HG03108 (cell line): ENCODE measurements around the gene EARS2.
A peak's percentile ranks its signal among the peaks of the same experiment; 100 is the strongest.
"Not testable (repeated sequence)": the region's sequence is repeated elsewhere in the genome, so short reads cannot be mapped to it uniquely, and the experiment has no call there.

ENCODE experiments used
- ATAC-seq: cut with Tn5 transposase; IDR thresholded peaks from one replicate; pipeline ENCODE4 v1.9.1; 2021; ENCODE audit warnings: moderate library complexity; ENCODE audit not compliant: unreplicated experiment

Gene EARS2

DNA sequence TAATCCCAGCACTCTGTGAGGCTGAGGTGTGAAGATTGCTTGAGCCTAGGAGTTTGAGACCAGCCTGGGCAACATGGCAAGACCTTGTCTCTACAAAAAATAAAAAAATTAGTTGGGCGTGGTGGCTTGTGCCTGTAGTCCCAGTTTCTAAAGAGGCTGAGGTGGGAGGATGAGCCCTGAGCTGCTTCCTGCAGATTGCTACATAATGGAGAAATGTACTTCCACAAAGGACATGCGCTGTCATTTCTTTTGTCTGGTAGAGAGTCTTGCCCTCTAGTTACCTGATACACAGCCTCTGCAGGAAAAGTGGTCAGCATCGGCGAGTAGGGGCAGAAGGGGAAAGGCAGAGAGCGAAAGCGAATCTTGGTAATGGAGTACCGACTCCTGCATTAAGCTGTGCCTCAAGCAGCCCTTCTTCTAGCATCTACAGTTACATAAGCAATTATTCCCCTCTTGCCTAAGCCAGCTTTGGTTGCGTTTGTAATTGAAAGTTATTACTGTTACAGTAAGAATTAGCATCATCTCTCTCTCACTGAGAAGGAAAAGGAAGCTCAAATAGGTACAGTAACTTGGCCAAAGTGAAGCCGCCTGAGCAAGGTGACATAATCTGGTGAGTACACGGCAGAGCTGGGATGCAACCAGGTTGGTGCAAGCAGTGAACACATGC is 28.4 kb downstream of the EARS2 start:
- no peak for ATAC-seq

DNA sequence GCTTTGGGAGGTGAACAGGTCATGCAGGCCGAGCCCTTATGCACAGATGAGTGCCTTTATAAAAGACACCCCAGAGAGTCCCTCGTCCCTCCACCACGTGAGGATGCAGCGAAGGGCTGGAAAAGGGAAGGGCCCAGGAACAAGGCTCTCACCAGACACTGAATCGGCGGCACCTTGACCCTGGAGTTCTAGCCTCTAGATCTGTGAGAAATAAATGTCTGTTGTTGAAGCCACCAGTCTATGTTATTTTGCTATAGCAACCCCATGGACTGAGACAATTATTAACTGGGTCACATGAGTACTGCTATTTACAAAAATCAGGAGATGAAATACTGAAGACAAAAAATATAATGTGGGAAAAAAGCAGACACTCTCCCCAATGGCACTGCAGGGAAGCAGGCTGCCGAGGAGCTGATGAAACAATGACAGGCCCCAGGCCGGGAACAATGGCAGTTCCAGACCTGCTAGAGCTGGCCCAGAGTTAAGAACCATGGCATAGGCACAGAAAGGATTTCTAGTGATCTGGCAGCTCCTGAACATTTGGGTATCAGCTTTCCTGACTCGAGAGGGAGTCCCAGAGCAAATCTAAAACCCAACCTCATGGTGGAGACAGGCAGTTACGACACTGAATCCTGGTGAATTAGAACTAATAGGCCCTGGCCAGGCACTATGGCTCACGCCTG is 29.0 kb downstream of the EARS2 start:
- ATAC-seq = no peak

DNA sequence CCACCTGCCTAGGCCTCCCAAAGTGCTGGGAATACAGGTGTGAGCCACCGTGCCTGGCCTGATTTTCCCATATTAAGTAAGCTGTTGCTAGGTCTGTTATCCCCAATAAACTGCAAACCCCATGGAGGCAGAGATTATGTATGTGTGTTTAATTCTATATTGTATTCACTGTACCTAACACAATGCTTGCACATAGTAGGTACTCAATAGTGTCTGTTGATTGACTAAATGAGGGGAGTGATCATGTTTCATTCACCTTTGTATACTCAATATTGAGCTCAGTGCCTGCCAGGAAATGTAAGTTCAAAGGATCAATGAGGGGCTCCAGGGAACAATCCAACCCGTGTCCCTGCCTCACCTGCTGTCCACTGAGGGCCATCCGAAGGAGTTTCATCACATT is 32.3 kb downstream of the EARS2 start:
- no peak for ATAC-seq

GRCh38 chr16:23523876-23524385 is 33.2 kb downstream of the EARS2 start:
- ATAC-seq = no peak

- no peak for ATAC-seq
These were observed 33.8 kb downstream of the EARS2 start for GRCh38 chr16:23523321-23523720.

DNA sequence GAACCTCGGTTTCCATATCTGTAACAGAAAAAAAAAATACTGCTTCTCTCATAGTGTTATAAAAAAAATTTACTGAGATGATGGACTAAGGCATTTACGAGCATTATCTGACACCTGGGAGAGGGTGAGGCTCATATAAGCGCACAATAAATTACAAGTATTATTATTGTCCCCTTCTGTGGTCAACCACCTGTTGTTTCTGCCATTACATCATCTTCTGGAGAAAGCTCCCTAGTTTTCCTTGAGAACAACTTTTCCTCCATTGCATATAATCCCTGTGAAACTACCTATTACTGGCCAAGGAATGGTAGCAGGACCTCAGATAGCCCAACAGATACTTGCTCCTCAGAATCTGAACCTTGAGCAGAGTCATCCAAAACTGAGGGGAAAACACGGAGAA is 35.2 kb downstream of the EARS2 start:
- no peak for ATAC-seq

DNA sequence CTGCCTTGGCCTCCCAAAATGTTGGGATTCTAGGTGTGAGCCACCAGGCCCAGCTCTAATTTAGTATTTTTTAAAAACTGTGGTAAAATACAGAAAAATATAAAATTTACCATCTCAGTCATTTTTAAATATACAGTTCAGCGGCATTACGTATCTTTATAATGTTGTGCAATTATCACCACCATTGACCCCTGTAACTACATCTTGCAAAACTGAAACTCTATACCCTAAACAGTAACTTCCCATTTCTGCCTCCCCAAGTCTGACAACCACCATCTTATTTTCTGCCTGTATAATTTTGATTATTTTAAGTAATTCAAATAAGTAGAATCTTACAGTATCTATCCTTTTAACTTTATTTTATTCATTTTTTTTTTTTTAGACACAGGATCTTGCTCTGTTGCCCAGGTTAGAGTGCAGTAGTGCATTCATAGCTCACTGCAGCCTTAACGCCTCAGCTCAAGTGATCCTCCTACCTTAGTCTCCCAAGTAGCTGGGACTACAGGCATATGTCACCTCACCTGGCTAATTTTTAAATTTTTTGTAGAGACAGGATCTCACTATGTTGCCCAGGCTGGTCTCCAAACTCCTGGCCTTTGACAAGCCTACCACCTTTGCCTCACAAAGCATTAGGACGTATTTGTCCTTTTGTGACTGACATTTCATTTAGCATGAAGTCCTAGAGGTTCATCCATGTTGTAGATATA is 36.0 kb downstream of the EARS2 start:
- no peak for ATAC-seq

GRCh38 chr16:23520500-23520899 is 36.6 kb downstream of the EARS2 start:
- no peak for ATAC-seq

- ATAC-seq = no peak
These were observed 37.9 kb downstream of the EARS2 start for GRCh38 chr16:23519282-23519681.

DNA sequence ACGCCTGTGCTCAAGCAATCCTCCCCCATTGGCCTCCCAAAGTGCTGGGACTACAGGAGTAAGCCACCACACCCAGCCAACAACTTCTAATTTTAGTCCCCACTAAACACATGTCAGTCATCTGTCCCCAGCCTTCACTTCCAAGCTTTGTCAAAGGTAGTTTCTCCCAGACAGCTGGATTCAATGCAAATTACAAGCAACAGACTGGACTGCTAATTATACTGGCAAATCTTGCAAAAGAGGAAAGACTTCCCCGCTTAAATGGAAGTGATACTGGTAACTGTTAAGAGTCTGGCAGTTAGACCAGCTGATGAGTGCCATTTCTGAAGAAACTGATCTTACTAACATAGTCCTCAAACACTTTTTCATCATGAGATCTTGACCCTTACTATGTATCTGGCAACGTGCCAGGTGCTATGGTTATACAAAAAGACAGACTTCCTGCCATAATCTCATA is 38.7 kb downstream of the EARS2 start:
- peak; percentile 42 for ATAC-seq

- ATAC-seq = no peak
These were observed 40.6 kb downstream of the EARS2 start for GRCh38 chr16:23516366-23517137.

DNA sequence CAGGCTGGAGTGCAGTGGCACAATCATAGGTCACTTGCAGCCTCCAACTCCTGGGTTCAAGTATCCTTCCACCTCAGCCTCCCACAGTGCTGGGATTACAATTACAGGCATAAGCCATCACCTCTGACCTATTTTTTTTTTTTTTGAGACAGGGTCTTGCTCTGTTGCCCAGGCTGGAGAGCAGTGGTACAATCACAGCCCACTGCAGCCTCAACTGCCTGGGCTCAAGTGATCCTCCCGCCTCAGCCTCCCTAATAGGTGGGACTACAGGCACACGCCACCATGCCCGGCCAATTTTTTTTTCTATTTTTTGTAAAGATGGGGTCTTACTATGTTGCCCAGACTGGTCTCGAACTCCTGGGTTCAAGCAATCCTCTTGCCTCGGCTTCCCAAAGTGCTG is 41.3 kb downstream of the EARS2 start:
- no peak for ATAC-seq

DNA sequence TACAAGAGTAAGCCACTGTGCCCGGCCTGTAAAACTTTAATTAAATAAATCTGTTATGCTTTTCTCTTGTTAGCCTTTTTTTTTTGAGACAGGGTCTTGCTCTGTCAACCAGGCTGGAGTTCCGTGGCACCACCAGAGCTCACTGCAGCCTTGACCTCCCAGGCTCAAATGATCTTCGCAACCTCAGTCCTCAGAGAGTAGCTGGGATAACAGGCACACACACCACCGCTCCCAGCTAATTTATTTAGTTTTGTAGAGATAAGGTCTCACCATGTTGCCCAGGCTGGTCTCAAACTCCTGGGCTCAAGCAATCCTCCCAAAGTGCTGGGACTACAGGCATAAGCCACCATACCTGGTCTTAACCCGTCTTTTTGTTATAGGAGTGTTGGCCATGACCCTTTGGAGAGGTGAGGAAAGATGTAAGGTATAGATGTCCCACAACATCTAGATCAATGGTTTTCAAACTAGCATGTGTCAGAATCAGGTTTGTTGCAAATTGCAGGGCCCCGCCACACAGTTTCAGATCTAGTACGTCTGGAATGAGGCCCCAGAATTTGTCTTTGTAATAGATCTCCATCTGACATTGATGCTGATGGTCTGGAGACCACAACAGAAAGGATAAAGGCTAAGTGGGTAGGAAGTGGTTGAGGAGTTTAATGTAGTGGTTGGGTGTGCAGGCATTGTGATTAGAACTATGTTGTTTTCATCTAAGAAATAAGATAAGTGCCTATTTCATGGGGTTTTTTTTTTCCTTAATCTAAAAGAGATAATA is 42.6 kb downstream of the EARS2 start:
- no peak for ATAC-seq

GRCh38 chr16:23512168-23512695 is 44.9 kb downstream of the EARS2 start:
- no peak for ATAC-seq

GRCh38 chr16:23511731-23512130 is 45.4 kb downstream of the EARS2 start:
- ATAC-seq = no peak

- ATAC-seq = not testable (repeated sequence)
These were observed 46.3 kb downstream of the EARS2 start for GRCh38 chr16:23510915-23511270.

DNA sequence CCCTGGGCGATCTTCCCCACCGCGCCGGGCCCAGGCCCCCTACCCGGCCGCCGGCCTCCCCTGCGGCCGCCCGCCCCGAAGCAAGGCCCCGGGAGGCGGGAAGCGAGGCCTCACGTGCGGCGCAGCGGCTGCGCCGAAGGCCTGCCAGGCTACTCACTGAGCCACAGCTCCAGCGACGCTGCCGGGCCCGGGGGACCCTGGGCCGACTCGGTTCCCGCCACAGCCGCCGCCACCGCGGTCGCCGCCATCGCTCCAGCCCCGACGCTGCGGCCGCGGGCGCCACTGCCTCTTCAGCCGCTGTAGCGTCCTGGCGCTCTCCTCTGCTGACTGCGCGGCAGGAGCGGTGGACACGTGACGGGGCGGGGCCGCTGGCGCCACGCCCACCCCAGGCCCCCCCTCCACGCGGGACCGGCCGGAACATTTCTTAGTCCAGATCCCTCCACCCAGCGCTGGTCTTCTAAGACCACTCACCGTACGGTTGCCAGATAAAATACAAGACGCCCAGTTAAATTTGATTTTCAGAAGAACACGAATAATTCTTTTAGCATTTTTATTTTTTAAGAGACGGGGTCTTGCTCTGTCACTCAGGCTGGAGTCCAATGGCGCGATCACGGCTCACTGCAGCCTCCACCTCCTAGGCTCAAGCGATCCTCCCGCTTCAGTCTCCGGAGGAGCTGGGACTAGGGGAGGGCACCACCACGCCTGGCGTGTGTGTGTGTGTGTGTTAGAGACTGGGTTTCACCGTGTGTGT is 46.8 kb downstream of the EARS2 start, which contains the start of gene GGA2:
Gene GGA2, minus strand, starts transcription at position 331 of the 751 bp plus-strand sequence. Its CDS starts 83 bp downstream, at position 248.
- ATAC-seq = peak; percentile 79

DNA sequence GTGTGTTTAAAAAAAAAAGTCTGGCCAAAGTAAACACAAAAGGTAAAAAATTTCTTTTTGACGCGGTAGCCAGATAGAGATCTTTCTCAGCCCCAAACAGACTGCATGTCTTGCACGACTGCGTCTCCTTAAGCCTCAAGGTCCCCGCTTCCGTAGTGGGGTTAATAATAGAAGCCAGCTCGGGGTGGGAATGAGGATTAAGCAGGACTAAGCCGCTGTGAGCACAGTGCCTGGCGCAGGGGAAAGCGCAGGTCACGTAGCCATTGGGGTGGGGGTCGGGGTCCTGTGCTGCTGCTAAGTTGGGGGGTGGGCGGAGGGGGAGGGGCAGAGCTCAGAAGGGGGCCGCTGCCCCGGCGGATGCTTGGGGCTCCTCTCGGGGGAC is 47.4 kb downstream of the EARS2 start:
- no peak for ATAC-seq

DNA sequence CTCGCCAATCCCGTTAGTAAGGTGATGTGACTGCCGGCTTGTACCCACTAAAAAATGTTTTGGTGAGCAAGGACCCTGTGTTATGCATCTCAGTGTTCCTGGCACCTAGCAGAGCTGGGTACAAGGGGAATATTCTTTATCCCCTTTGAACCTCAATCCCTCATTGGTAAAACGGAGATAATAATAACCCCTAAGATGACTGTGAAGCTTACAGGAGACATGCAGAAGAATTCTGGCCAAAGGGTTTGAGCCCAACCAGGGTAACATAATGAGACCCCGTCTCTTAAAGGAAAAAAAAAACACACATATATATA is 47.8 kb downstream of the EARS2 start:
- no peak for ATAC-seq
